H9 (cell line): Measurements from ENCODE around the gene LYZL4. TPM values are rescaled to one million over a fixed set of nuclear protein-coding genes. Genes with fewer than 3 reads are reported as not detected.

ENCODE experiments used
- DNase-seq: peaks from one replicate; pipeline ENCODE4 v3.0.0-alpha.2; 2017
- H2AFZ ChIP-seq: one replicate; pipeline ENCODE4 v1.6.1; 2013; ENCODE audit warnings: mild to moderate bottlenecking, low read length, control low read depth, moderate library complexity
- H2AK5ac ChIP-seq: 2 replicates; pipeline ENCODE4 v1.6.1; 2013; ENCODE audit warnings: low read length, control low read depth, mixed read lengths; ENCODE audit not compliant: insufficient read length
- H2BK120ac ChIP-seq: one replicate; pipeline ENCODE4 v1.6.1; 2013; ENCODE audit warnings: low read depth, mild to moderate bottlenecking, low read length, control low read depth, inconsistent platforms; ENCODE audit not compliant: poor library complexity, severe bottlenecking
- H2BK12ac ChIP-seq: 2 replicates; pipeline ENCODE4 v1.6.1; 2013; ENCODE audit warnings: low read length, control low read depth, mixed read lengths, low read depth; ENCODE audit not compliant: insufficient read length
- H2BK15ac ChIP-seq: 2 replicates; pipeline ENCODE4 v1.6.1; 2013; ENCODE audit warnings: low read depth, low read length, control low read depth
- H2BK20ac ChIP-seq: one replicate; pipeline ENCODE4 v1.6.1; 2013; ENCODE audit warnings: low read depth, mild to moderate bottlenecking, low read length, control low read depth, inconsistent platforms; ENCODE audit not compliant: poor library complexity, severe bottlenecking
- H2BK5ac ChIP-seq: 2 replicates; pipeline ENCODE4 v1.6.1; 2013; ENCODE audit warnings: low read length, control low read depth, mixed read lengths; ENCODE audit not compliant: insufficient read length
- H3K14ac ChIP-seq: 2 replicates; pipeline ENCODE4 v1.6.1; 2013; ENCODE audit warnings: low read length, control low read depth; ENCODE audit not compliant: insufficient read depth
- H3K18ac ChIP-seq: 2 replicates; pipeline ENCODE4 v1.6.1; 2013; ENCODE audit warnings: low read depth, mild to moderate bottlenecking, mixed read lengths, low read length, control low read depth; ENCODE audit not compliant: insufficient read length
- H3K23ac ChIP-seq: 2 replicates; pipeline ENCODE4 v1.6.1; 2013; ENCODE audit warnings: low read length, control low read depth, mixed read lengths, low read depth; ENCODE audit not compliant: insufficient read length
- H3K23me2 ChIP-seq: 2 replicates; pipeline ENCODE4 v1.6.1; 2013; ENCODE audit warnings: low read depth, mild to moderate bottlenecking, mixed read lengths, low read length, control low read depth; ENCODE audit not compliant: insufficient read length, poor library complexity, severe bottlenecking
- H3K27ac ChIP-seq: 2 replicates; pipeline ENCODE4 v1.5.1; 2013; ENCODE audit warnings: low read length, control low read depth, mixed read lengths, low read depth; ENCODE audit not compliant: insufficient read length
- H3K27me3 ChIP-seq: 2 replicates; pipeline ENCODE4 v1.6.1; 2013; ENCODE audit warnings: low read length, control low read depth, inconsistent platforms; ENCODE audit not compliant: insufficient read depth
- H3K4ac ChIP-seq: 2 replicates; pipeline ENCODE4 v1.6.1; 2013; ENCODE audit warnings: low read depth, mild to moderate bottlenecking, control low read depth, inconsistent platforms, low read length, moderate library complexity
- H3K4me1 ChIP-seq: 2 replicates; pipeline ENCODE4 v1.6.1; 2013; ENCODE audit warnings: low read length, control low read depth, inconsistent platforms; ENCODE audit not compliant: insufficient read depth
- H3K4me2 ChIP-seq: 2 replicates; pipeline ENCODE4 v1.6.1; 2013; ENCODE audit warnings: low read length, control low read depth, mixed read lengths; ENCODE audit not compliant: insufficient read length, insufficient read depth
- H3K56ac ChIP-seq: 2 replicates; pipeline ENCODE4 v1.6.1; 2013; ENCODE audit warnings: low read depth, mild to moderate bottlenecking, mixed read lengths, low read length, control low read depth; ENCODE audit not compliant: insufficient read length
- H3K79me1 ChIP-seq: 2 replicates; pipeline ENCODE4 v1.6.1; 2013; ENCODE audit warnings: low read depth, mild to moderate bottlenecking, moderate library complexity, low read length, control low read depth, inconsistent platforms; ENCODE audit not compliant: insufficient read depth, poor library complexity, severe bottlenecking
- H3K79me2 ChIP-seq: 2 replicates; pipeline ENCODE4 v1.6.1; 2013; ENCODE audit warnings: low read length, control low read depth, inconsistent platforms; ENCODE audit not compliant: insufficient read depth
- H3K9ac ChIP-seq: 2 replicates; pipeline ENCODE4 v1.6.1; 2013; ENCODE audit warnings: low read length, control low read depth, mixed read lengths; ENCODE audit not compliant: insufficient read length; ENCODE audit errors: extremely low read depth
- H3K9me3 ChIP-seq: one replicate; pipeline ENCODE4 v1.6.1; 2013; ENCODE audit warnings: low read depth, low read length, inconsistent platforms; ENCODE audit not compliant: control insufficient read depth
- H3T11ph ChIP-seq: one replicate; pipeline ENCODE4 v1.6.1; 2013; ENCODE audit warnings: mild to moderate bottlenecking, low read length, control low read depth, inconsistent platforms
- H4K20me1 ChIP-seq: one replicate; pipeline ENCODE4 v1.6.1; 2013; ENCODE audit not compliant: control insufficient read depth, insufficient read length, insufficient read depth
- H4K5ac ChIP-seq: 2 replicates; pipeline ENCODE4 v1.6.1; 2013; ENCODE audit warnings: low read depth, mild to moderate bottlenecking, mixed read lengths, low read length, control low read depth; ENCODE audit not compliant: insufficient read length
- H4K8ac ChIP-seq: replicated peaks from 2 replicates; pipeline ENCODE4 v1.6.1; 2013; ENCODE audit warnings: low read length, control low read depth, mixed read lengths, low read depth; ENCODE audit not compliant: insufficient read length
- H4K91ac ChIP-seq: 2 replicates; pipeline ENCODE4 v1.6.1; 2013; ENCODE audit warnings: low read depth, mild to moderate bottlenecking, moderate library complexity, mixed read lengths, low read length, control low read depth; ENCODE audit not compliant: insufficient read length
- H3K27ac Mint-ChIP-seq, 3 experiments: 2 replicates in 2 of 3; 3 replicates in 1 of 3; pipeline ENCODE4 v1.8.0; 2020 to 2021; ENCODE audit warnings: mixed read lengths in 3 of 3, mild to moderate bottlenecking in 1 of 3, moderate library complexity in 1 of 3
- H3K27me3 Mint-ChIP-seq: 2 replicates; pipeline ENCODE4 v1.8.0; 2021; ENCODE audit warnings: low read depth, mild to moderate bottlenecking, moderate library complexity, mixed read lengths
- H3K36me3 Mint-ChIP-seq, 3 experiments: 2 replicates in 2 of 3; 3 replicates in 1 of 3; pipeline ENCODE4 v1.8.0; 2020 to 2021; ENCODE audit warnings: low read depth in 3 of 3, mixed read lengths in 3 of 3; ENCODE audit not compliant: insufficient read depth in 1 of 3
- H3K4me1 Mint-ChIP-seq, 2 experiments: 2 replicates each; pipeline ENCODE4 v1.8.0; 2020; ENCODE audit warnings: mixed read lengths in 2 of 2
- H3K4me3 Mint-ChIP-seq, 2 experiments: 2 replicates in 1 of 2; 3 replicates in 1 of 2; pipeline ENCODE4 v1.8.0; 2020 to 2021; ENCODE audit warnings: mild to moderate bottlenecking in 2 of 2, mixed read lengths in 2 of 2, moderate library complexity in 1 of 2
- H3K9me3 Mint-ChIP-seq, 2 experiments: 2 replicates in 1 of 2; 3 replicates in 1 of 2; pipeline ENCODE4 v1.8.0; 2020; ENCODE audit warnings: mild to moderate bottlenecking in 2 of 2, mixed read lengths in 2 of 2, moderate library complexity in 1 of 2
- WGBS: extraction: QIAGEN DNeasy Blood & Tissue Kit; methylation state at CpG from one replicate; pipeline ENCODE4 v1.1.7; 2013; ENCODE audit warnings: missing lambda C conversion rate, low lambda C conversion rate, mixed read lengths; ENCODE audit not compliant: insufficient read length; ENCODE audit errors: extremely low coverage; 5-methylcytosine and 5-hydroxymethylcytosine counted together
- total RNA-seq: library from RNA; stranded (reverse); gene quantifications from 2 replicates; pipeline ENCODE4 v1.2.1, GENCODE V29; 2021
- TF ChIP-seq, protein P1 (sequence below): fragments of 200-600 bp; sonication (generic); conservative IDR thresholded peaks from 3 replicates; pipeline ENCODE4 v1.8.0; 2021; ENCODE audit warnings: antibody characterized with exemption, mild to moderate bottlenecking

LYZL4 gene
- total RNA-seq, 1 experiment from 2014 or later, result not detected

DNA sequence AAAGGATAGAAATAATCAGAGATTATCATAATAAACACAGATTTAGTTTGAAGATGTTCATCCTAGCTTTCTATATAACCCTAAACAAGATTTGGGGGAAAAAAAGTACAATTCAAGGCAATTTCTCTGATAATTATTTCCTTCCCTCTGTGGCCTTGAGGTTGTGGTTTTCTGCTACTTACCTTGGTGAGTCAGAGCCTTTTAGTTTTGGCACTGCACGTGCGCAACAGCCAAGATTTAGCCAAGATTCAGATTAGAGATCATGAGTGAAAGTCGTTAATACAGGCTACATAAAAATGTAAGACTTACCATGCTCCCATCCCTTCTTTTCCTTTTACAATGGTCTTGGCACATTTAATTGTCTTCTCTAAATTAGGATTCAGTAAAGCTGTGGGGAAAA, 6.7 kb downstream of the LYZL4 start:
- no peak overlapping the region for H3K27ac ChIP-seq
- H3K4me1 ChIP-seq, result no peaks in the 10 kb centered on the region
- no peak overlapping the region for H2BK20ac ChIP-seq
- no peak overlapping the region for H3K4me2 ChIP-seq
- H4K5ac ChIP-seq, result no peak overlapping the region
- no peak overlapping the region for H4K91ac ChIP-seq
- TF ChIP-seq, protein P1, sequence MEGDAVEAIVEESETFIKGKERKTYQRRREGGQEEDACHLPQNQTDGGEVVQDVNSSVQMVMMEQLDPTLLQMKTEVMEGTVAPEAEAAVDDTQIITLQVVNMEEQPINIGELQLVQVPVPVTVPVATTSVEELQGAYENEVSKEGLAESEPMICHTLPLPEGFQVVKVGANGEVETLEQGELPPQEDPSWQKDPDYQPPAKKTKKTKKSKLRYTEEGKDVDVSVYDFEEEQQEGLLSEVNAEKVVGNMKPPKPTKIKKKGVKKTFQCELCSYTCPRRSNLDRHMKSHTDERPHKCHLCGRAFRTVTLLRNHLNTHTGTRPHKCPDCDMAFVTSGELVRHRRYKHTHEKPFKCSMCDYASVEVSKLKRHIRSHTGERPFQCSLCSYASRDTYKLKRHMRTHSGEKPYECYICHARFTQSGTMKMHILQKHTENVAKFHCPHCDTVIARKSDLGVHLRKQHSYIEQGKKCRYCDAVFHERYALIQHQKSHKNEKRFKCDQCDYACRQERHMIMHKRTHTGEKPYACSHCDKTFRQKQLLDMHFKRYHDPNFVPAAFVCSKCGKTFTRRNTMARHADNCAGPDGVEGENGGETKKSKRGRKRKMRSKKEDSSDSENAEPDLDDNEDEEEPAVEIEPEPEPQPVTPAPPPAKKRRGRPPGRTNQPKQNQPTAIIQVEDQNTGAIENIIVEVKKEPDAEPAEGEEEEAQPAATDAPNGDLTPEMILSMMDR, result no peak
- peaks cover 0 to 3% of the 10 kb centered on the region in 2 experiments; a peak in 2 of 5 replicates for H3K9me3 Mint-ChIP-seq
- H2BK5ac ChIP-seq, result no peak overlapping the region
- no peaks in the 10 kb centered on the region for H3K4me1 Mint-ChIP-seq
- no peaks in the 10 kb centered on the region; a peak in 1 of 7 replicates for H3K36me3 Mint-ChIP-seq
- no peak overlapping the region for H3T11ph ChIP-seq
- H3K56ac ChIP-seq, result no peak overlapping the region
- H3K18ac ChIP-seq, result no peak overlapping the region
- H3K4me3 Mint-ChIP-seq, result no peak overlapping the region
- no peak overlapping the region for H3K27ac Mint-ChIP-seq
- H2BK120ac ChIP-seq, result no peak overlapping the region
- H3K9me3 ChIP-seq, result no peaks in the 10 kb centered on the region
- no peak overlapping the region for H2BK15ac ChIP-seq
- no peaks in the 10 kb centered on the region for H3K79me2 ChIP-seq
- H3K23ac ChIP-seq, result no peak overlapping the region
- no peaks in the 10 kb centered on the region for H3K27me3 Mint-ChIP-seq
- no peaks in the 10 kb centered on the region for H3K23me2 ChIP-seq
- no peak overlapping the region for H2BK12ac ChIP-seq
- H3K9ac ChIP-seq, result no peak overlapping the region
- H3K4ac ChIP-seq, result no peak overlapping the region
- no peak overlapping the region for H3K14ac ChIP-seq
- H4K8ac ChIP-seq, result no peak overlapping the region
- H4K20me1 ChIP-seq, result no peaks in the 10 kb centered on the region
- no peak overlapping the region for H2AFZ ChIP-seq
- H3K79me1 ChIP-seq, result no peaks in the 10 kb centered on the region
- WGBS, result no CpG with 5 or more reads among the region's 3 CpGs
- H3K27me3 ChIP-seq, result no peaks in the 10 kb centered on the region
- no peak overlapping the region for H2AK5ac ChIP-seq
- no peak for DNase-seq
